ENCODE results near the gene HMCN2.
A peak's percentile ranks its signal among the peaks of the same experiment; 100 is the strongest.

- TF ChIP-seq EP300 (IDR thresholded peaks at IDR 0.05): no peak
- TF ChIP-seq CTCF (IDR thresholded peaks at IDR 0.05): no peak
- peak in 1 of 3 donors; percentile 13 for TF ChIP-seq POLR2AphosphoS5 (IDR thresholded peaks at IDR 0.05)
- TF ChIP-seq POLR2A (IDR thresholded peaks at IDR 0.05): no peak
Measured at GRCh38 chr9:130453487-130453886, 187.9 kb downstream of the HMCN2 start.

Measured in stomach (tissue), 4 donors.